H1 (cell line): ENCODE results near the gene SLC39A8. TPM values are rescaled to one million over a fixed set of nuclear protein-coding genes. Genes with fewer than 3 reads are reported as not detected.

Source experiments
- BACH1 ChIP-seq: IDR thresholded peaks from 2 replicates; pipeline ENCODE4 v1.6.1; 2012; ENCODE audit warnings: low read length, improper control_type of control experiment
- CBX5 ChIP-seq: fragments of 300-800, 300-1000 bp; sonication (generic); IDR thresholded peaks from 2 replicates; pipeline ENCODE4 v1.7.1; 2016; ENCODE audit warnings: antibody characterized with exemption, low read length, low read depth
- CEBPB ChIP-seq: IDR thresholded peaks from 2 replicates; pipeline ENCODE4 v1.6.1; 2012; ENCODE audit warnings: low read depth, low read length
- EZH2 ChIP-seq: fragments of 200-600 bp; sonication (generic); IDR thresholded peaks from 2 replicates; pipeline ENCODE4 v1.7.1; 2012; ENCODE audit warnings: low read depth, mild to moderate bottlenecking, moderate library complexity, low read length, inconsistent platforms; ENCODE audit not compliant: severe bottlenecking
- GABPA ChIP-seq: IDR thresholded peaks from 2 replicates; pipeline ENCODE4 v1.6.1; 2011; ENCODE audit warnings: mild to moderate bottlenecking, low read length, moderate library complexity, borderline replicate concordance; ENCODE audit not compliant: insufficient read depth
- JUN ChIP-seq: IDR thresholded peaks from 2 replicates; pipeline ENCODE4 v1.6.1; 2011; ENCODE audit warnings: low read depth, mild to moderate bottlenecking, improper control_type of control experiment, low read length
- NANOG ChIP-seq: IDR thresholded peaks from 2 replicates; pipeline ENCODE4 v1.6.1; 2011; ENCODE audit warnings: low read length, low read depth, mild to moderate bottlenecking, inconsistent platforms; ENCODE audit not compliant: insufficient read depth, poor library complexity, severe bottlenecking
- SP4 ChIP-seq: IDR thresholded peaks from 2 replicates; pipeline ENCODE4 v1.6.1; 2012; ENCODE audit warnings: low read length, inconsistent platforms
- YY1 ChIP-seq: IDR thresholded peaks from 2 replicates; pipeline ENCODE4 v1.6.1; 2011; ENCODE audit warnings: low read depth, mild to moderate bottlenecking, low read length
- polyA plus RNA-seq, 7 experiments: library from polyadenylated mRNA; depleted of rRNA in 3 of 7; stranded (reverse) in 5 of 7; unstranded in 2 of 7; fragments of >200 nt in 5 of 7; fragments of 200-250 nt in 2 of 7; gene quantifications; 1 replicate in 5 of 7; 2 replicates in 1 of 7; 4 replicates in 1 of 7; pipeline versions ENCODE4 v1.2.1 to v1.2.3, GENCODE V29; 2011 to 2013; ENCODE audit warnings: missing spikeins in 2 of 7, mixed read lengths in 2 of 7
- total RNA-seq: library from RNA; stranded (reverse); fragmentation: NEBNext Ultra II Directional; extraction: Animal tissue kit (Norgen Biotek cat#: 25700); gene quantifications from 2 replicates; pipeline ENCODE4 v1.2.1, GENCODE V29; 2021
- TF ChIP-seq, protein P1 (sequence below): fragments of 300-600 bp; sonication (generic); IDR thresholded peaks from 2 replicates; pipeline ENCODE4 v1.7.1; 2012; ENCODE audit warnings: low read length, moderate library complexity, mild to moderate bottlenecking, inconsistent platforms; ENCODE audit not compliant: insufficient replicate concordance
- TF ChIP-seq, protein P2 (sequence below): IDR thresholded peaks from 2 replicates; pipeline ENCODE4 v1.6.1; 2012; ENCODE audit warnings: inconsistent platforms

The SLC39A8 gene
- total and polyA plus RNA-seq, 2 of the 8 experiments (the other 6 are each of a cell fraction or from before 2014, with no cell fraction given) = 6.4 to 38.7 TPM

DNA sequence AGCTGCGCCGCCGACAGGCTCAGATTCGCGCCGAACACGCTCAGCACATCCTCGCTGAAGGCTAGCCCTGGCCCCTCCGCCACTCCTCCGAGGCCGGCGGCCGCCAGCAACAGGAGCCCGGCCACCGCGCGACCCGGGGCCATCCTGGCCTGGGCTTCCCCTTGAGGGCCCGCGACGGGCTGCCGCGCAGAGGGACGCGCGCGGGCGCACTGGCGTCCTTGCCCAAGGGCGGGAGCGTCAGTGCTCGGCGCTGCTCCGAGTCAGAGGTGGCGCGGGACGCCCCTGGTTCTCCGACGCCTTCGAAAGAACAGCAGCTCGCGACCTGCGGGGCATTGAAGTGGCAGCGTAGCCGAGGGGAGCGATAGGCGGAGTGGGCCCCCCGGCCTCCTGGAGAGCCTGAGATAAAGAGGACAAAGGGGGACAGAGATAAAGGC is 745 bp downstream of the SLC39A8 start (continued):
- TF ChIP-seq, protein P1, sequence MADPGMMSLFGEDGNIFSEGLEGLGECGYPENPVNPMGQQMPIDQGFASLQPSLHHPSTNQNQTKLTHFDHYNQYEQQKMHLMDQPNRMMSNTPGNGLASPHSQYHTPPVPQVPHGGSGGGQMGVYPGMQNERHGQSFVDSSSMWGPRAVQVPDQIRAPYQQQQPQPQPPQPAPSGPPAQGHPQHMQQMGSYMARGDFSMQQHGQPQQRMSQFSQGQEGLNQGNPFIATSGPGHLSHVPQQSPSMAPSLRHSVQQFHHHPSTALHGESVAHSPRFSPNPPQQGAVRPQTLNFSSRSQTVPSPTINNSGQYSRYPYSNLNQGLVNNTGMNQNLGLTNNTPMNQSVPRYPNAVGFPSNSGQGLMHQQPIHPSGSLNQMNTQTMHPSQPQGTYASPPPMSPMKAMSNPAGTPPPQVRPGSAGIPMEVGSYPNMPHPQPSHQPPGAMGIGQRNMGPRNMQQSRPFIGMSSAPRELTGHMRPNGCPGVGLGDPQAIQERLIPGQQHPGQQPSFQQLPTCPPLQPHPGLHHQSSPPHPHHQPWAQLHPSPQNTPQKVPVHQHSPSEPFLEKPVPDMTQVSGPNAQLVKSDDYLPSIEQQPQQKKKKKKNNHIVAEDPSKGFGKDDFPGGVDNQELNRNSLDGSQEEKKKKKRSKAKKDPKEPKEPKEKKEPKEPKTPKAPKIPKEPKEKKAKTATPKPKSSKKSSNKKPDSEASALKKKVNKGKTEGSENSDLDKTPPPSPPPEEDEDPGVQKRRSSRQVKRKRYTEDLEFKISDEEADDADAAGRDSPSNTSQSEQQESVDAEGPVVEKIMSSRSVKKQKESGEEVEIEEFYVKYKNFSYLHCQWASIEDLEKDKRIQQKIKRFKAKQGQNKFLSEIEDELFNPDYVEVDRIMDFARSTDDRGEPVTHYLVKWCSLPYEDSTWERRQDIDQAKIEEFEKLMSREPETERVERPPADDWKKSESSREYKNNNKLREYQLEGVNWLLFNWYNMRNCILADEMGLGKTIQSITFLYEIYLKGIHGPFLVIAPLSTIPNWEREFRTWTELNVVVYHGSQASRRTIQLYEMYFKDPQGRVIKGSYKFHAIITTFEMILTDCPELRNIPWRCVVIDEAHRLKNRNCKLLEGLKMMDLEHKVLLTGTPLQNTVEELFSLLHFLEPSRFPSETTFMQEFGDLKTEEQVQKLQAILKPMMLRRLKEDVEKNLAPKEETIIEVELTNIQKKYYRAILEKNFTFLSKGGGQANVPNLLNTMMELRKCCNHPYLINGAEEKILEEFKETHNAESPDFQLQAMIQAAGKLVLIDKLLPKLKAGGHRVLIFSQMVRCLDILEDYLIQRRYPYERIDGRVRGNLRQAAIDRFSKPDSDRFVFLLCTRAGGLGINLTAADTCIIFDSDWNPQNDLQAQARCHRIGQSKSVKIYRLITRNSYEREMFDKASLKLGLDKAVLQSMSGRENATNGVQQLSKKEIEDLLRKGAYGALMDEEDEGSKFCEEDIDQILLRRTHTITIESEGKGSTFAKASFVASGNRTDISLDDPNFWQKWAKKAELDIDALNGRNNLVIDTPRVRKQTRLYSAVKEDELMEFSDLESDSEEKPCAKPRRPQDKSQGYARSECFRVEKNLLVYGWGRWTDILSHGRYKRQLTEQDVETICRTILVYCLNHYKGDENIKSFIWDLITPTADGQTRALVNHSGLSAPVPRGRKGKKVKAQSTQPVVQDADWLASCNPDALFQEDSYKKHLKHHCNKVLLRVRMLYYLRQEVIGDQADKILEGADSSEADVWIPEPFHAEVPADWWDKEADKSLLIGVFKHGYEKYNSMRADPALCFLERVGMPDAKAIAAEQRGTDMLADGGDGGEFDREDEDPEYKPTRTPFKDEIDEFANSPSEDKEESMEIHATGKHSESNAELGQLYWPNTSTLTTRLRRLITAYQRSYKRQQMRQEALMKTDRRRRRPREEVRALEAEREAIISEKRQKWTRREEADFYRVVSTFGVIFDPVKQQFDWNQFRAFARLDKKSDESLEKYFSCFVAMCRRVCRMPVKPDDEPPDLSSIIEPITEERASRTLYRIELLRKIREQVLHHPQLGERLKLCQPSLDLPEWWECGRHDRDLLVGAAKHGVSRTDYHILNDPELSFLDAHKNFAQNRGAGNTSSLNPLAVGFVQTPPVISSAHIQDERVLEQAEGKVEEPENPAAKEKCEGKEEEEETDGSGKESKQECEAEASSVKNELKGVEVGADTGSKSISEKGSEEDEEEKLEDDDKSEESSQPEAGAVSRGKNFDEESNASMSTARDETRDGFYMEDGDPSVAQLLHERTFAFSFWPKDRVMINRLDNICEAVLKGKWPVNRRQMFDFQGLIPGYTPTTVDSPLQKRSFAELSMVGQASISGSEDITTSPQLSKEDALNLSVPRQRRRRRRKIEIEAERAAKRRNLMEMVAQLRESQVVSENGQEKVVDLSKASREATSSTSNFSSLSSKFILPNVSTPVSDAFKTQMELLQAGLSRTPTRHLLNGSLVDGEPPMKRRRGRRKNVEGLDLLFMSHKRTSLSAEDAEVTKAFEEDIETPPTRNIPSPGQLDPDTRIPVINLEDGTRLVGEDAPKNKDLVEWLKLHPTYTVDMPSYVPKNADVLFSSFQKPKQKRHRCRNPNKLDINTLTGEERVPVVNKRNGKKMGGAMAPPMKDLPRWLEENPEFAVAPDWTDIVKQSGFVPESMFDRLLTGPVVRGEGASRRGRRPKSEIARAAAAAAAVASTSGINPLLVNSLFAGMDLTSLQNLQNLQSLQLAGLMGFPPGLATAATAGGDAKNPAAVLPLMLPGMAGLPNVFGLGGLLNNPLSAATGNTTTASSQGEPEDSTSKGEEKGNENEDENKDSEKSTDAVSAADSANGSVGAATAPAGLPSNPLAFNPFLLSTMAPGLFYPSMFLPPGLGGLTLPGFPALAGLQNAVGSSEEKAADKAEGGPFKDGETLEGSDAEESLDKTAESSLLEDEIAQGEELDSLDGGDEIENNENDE = no peak
- TF ChIP-seq CBX5 (no peak), NANOG (no peak), SP4 (no peak), CEBPB (no peak), EZH2 (peak; percentile 32), BACH1 (0 out of 2 replicates have a peak, but pooled peaks have one; percentile 2), YY1 (0 out of 2 replicates have a peak, but pooled peaks have one; percentile 1), GABPA (no peak), JUN (no peak)
- TF ChIP-seq, protein P2, sequence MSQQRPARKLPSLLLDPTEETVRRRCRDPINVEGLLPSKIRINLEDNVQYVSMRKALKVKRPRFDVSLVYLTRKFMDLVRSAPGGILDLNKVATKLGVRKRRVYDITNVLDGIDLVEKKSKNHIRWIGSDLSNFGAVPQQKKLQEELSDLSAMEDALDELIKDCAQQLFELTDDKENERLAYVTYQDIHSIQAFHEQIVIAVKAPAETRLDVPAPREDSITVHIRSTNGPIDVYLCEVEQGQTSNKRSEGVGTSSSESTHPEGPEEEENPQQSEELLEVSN = peak; percentile 95
